ENCODE measurements around the gene PRDM16. TPM values are rescaled to one million over a fixed set of nuclear protein-coding genes. Genes with fewer than 3 reads are reported as not detected.

PRDM16 gene
- total RNA-seq, 1 experiment from 2014 or later: 1.6 TPM

DNA sequence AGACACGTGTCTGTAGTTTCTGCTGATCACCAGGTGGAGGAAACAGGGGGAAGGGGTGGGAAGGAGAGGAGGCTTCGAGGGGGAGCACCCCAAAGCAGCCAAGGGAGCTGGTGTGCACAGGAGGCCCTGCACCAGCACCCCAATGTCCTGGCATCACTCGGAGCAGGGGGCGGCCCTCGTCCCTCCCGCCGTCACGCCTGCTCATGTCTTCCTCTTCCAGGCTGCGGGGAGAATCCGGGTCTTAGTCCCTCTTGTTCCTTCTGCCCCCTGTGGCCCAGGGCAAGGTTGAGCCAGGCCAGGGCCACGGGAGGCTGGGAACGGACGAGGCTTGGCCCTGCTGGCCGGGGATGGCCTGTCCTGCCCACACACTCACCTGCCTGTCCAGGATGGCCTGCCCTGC lies 364.1 kb downstream of the PRDM16 start (continued):
- TF ChIP-seq, protein P1, sequence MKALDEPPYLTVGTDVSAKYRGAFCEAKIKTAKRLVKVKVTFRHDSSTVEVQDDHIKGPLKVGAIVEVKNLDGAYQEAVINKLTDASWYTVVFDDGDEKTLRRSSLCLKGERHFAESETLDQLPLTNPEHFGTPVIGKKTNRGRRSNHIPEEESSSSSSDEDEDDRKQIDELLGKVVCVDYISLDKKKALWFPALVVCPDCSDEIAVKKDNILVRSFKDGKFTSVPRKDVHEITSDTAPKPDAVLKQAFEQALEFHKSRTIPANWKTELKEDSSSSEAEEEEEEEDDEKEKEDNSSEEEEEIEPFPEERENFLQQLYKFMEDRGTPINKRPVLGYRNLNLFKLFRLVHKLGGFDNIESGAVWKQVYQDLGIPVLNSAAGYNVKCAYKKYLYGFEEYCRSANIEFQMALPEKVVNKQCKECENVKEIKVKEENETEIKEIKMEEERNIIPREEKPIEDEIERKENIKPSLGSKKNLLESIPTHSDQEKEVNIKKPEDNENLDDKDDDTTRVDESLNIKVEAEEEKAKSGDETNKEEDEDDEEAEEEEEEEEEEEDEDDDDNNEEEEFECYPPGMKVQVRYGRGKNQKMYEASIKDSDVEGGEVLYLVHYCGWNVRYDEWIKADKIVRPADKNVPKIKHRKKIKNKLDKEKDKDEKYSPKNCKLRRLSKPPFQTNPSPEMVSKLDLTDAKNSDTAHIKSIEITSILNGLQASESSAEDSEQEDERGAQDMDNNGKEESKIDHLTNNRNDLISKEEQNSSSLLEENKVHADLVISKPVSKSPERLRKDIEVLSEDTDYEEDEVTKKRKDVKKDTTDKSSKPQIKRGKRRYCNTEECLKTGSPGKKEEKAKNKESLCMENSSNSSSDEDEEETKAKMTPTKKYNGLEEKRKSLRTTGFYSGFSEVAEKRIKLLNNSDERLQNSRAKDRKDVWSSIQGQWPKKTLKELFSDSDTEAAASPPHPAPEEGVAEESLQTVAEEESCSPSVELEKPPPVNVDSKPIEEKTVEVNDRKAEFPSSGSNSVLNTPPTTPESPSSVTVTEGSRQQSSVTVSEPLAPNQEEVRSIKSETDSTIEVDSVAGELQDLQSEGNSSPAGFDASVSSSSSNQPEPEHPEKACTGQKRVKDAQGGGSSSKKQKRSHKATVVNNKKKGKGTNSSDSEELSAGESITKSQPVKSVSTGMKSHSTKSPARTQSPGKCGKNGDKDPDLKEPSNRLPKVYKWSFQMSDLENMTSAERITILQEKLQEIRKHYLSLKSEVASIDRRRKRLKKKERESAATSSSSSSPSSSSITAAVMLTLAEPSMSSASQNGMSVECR (CRISPR knock-in tag; IDR thresholded peaks at IDR 0.05; ENCODE audit: borderline replicate concordance): no peak
- TF ChIP-seq, protein P2, sequence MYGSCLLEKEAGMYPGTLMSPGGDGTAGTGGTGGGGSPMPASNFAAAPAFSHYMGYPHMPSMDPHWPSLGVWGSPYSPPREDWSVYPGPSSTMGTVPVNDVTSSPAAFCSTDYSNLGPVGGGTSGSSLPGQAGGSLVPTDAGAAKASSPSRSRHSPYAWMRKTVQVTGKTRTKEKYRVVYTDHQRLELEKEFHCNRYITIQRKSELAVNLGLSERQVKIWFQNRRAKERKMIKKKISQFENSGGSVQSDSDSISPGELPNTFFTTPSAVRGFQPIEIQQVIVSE (CRISPR knock-in tag; IDR thresholded peaks at IDR 0.05; ENCODE audit: borderline replicate concordance): no peak
- TF ChIP-seq TCF7 (CRISPR knock-in tag; IDR thresholded peaks at IDR 0.05; ENCODE audit: low read depth) (no peak), NR1H2 (CRISPR knock-in tag; IDR thresholded peaks at IDR 0.05) (no peak)

DNA sequence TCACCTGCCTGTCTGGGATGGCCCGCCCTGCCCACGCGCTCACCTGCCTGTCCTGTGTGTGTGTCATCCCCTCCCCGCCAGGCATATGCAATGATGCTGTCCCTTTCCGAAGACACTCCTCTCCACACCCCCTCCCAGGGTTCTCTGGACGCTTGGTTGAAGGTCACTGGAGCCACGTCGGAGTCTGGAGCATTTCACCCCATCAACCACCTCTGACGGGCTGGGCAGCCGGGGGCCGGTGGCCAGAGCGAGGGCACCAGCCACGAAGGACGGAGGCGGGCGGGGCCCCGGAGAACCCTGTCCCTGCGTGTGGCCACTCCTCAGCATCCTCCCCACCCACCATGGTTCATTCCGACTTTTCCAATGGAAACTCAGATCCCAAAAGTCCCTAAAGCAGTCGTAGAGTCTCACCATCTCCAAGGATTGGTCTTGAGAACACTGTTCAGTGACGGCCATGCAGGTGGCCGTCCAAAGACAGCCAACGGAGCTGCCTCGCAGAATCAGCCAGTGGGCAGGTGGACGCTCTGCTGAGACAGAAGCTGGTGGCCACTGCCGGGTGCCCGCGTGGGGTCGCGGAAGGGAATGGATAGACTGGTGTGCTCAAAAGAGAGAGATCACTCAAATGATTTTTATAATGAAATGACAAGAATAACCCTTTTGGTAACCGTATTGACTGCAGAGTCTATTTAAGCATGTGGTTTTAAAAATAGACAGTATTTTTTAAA lies 364.8 kb downstream of the PRDM16 start:
- Mint-ChIP-seq H3K4me3 (no peak overlapping the region), H3K27me3 (ENCODE audit: low read depth) (no peaks in the 10 kb centered on the region), H3K4me1 (peaks cover 3% of the 10 kb centered on the region; the same call in 1 of the 2 replicates), H3K27ac (0 out of 2 replicates have a peak overlapping the region, but pooled peaks have one; percentile 9), H3K9me3 (no peaks in the 10 kb centered on the region), H3K36me3 (no peaks in the 10 kb centered on the region)
- POLR2A ChIA-PET: no interaction called here
- no peak for DNase-seq (ENCODE audit: low spot score)
- TF ChIP-seq NFYB (CRISPR knock-in tag; conservative IDR thresholded peaks at IDR 0.05; ENCODE audit: low read depth) (no peak), MYBL2 (CRISPR knock-in tag; IDR thresholded peaks at IDR 0.05) (no peak), GRHL2 (CRISPR knock-in tag; IDR thresholded peaks at IDR 0.05; ENCODE audit: insufficient replicate concordance, severe bottlenecking) (no peak), HMGA2 (CRISPR knock-in tag; IDR thresholded peaks at IDR 0.05) (no peak), GABPB1 (CRISPR knock-in tag; IDR thresholded peaks at IDR 0.05) (no peak), ZNF416 (CRISPR knock-in tag; IDR thresholded peaks at IDR 0.05) (no peak), ZBTB21 (CRISPR knock-in tag; IDR thresholded peaks at IDR 0.05; ENCODE audit: borderline replicate concordance) (no peak), SP1 (CRISPR knock-in tag; conservative IDR thresholded peaks at IDR 0.05) (no peak), PRRX2 (CRISPR knock-in tag; IDR thresholded peaks at IDR 0.05) (no peak)
- TF ChIP-seq, protein P3, sequence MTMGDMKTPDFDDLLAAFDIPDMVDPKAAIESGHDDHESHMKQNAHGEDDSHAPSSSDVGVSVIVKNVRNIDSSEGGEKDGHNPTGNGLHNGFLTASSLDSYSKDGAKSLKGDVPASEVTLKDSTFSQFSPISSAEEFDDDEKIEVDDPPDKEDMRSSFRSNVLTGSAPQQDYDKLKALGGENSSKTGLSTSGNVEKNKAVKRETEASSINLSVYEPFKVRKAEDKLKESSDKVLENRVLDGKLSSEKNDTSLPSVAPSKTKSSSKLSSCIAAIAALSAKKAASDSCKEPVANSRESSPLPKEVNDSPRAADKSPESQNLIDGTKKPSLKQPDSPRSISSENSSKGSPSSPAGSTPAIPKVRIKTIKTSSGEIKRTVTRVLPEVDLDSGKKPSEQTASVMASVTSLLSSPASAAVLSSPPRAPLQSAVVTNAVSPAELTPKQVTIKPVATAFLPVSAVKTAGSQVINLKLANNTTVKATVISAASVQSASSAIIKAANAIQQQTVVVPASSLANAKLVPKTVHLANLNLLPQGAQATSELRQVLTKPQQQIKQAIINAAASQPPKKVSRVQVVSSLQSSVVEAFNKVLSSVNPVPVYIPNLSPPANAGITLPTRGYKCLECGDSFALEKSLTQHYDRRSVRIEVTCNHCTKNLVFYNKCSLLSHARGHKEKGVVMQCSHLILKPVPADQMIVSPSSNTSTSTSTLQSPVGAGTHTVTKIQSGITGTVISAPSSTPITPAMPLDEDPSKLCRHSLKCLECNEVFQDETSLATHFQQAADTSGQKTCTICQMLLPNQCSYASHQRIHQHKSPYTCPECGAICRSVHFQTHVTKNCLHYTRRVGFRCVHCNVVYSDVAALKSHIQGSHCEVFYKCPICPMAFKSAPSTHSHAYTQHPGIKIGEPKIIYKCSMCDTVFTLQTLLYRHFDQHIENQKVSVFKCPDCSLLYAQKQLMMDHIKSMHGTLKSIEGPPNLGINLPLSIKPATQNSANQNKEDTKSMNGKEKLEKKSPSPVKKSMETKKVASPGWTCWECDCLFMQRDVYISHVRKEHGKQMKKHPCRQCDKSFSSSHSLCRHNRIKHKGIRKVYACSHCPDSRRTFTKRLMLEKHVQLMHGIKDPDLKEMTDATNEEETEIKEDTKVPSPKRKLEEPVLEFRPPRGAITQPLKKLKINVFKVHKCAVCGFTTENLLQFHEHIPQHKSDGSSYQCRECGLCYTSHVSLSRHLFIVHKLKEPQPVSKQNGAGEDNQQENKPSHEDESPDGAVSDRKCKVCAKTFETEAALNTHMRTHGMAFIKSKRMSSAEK (CRISPR knock-in tag; IDR thresholded peaks at IDR 0.05; ENCODE audit: borderline replicate concordance): no peak
- TF ChIP-seq, protein P4, sequence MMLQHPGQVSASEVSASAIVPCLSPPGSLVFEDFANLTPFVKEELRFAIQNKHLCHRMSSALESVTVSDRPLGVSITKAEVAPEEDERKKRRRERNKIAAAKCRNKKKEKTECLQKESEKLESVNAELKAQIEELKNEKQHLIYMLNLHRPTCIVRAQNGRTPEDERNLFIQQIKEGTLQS (CRISPR knock-in tag; conservative IDR thresholded peaks at IDR 0.05): no peak
- TF ChIP-seq, protein P5, sequence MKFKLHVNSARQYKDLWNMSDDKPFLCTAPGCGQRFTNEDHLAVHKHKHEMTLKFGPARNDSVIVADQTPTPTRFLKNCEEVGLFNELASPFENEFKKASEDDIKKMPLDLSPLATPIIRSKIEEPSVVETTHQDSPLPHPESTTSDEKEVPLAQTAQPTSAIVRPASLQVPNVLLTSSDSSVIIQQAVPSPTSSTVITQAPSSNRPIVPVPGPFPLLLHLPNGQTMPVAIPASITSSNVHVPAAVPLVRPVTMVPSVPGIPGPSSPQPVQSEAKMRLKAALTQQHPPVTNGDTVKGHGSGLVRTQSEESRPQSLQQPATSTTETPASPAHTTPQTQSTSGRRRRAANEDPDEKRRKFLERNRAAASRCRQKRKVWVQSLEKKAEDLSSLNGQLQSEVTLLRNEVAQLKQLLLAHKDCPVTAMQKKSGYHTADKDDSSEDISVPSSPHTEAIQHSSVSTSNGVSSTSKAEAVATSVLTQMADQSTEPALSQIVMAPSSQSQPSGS (CRISPR knock-in tag; IDR thresholded peaks at IDR 0.05; ENCODE audit: borderline replicate concordance, low read depth): no peak
- TF ChIP-seq, protein P6, sequence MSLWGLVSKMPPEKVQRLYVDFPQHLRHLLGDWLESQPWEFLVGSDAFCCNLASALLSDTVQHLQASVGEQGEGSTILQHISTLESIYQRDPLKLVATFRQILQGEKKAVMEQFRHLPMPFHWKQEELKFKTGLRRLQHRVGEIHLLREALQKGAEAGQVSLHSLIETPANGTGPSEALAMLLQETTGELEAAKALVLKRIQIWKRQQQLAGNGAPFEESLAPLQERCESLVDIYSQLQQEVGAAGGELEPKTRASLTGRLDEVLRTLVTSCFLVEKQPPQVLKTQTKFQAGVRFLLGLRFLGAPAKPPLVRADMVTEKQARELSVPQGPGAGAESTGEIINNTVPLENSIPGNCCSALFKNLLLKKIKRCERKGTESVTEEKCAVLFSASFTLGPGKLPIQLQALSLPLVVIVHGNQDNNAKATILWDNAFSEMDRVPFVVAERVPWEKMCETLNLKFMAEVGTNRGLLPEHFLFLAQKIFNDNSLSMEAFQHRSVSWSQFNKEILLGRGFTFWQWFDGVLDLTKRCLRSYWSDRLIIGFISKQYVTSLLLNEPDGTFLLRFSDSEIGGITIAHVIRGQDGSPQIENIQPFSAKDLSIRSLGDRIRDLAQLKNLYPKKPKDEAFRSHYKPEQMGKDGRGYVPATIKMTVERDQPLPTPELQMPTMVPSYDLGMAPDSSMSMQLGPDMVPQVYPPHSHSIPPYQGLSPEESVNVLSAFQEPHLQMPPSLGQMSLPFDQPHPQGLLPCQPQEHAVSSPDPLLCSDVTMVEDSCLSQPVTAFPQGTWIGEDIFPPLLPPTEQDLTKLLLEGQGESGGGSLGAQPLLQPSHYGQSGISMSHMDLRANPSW (CRISPR knock-in tag; conservative IDR thresholded peaks at IDR 0.05; ENCODE audit: low read depth): no peak
- ATAC-seq: no peak
- CTCF ChIA-PET: interaction anchor here (1.7 to 2.8 kb wide), 2 partner anchors 19 to 38 kb away, joined by 5 to 18 read pairs; no protein-coding TSS in a partner anchor
